ENCODE measurements around the gene CALN1. TPM values are rescaled to one million over a fixed set of nuclear protein-coding genes. Genes with fewer than 3 reads are reported as not detected.

CALN1 gene
- total RNA-seq, 6 experiments from 2014 or later, result 0.06 to 0.98 (median 0.34) TPM

DNA sequence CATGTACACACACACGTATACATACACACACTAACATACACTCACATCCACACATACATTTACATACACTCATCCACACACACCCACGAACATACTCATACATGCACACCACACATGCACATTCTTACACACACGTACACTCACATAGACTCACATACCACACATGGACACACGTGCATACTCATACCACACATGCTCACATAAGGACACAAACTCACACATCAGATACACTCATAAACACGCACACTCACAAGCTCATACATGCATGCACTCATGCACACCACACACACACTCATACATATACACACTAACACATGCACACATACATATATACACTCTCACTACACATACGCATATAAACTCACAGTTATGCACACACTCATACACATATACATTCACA, 1.2 kb upstream of the CALN1 start:
- WGBS (ENCODE audit: insufficient coverage, low coverage, low lambda C conversion rate, missing lambda C conversion rate), result 85% methylated on average over 6 of the region's 6 CpGs
- Histone ChIP-seq H3K36me3 (no peaks in the 10 kb centered on the region), H3K4me1 (no peaks in the 10 kb centered on the region), H3K4me3 (no peak overlapping the region), H3K27me3 (no peaks in the 10 kb centered on the region), H3K9me3 (no peaks in the 10 kb centered on the region), H3K27ac (no peak overlapping the region)
- TF ChIP-seq CTCF (IDR thresholded peaks at IDR 0.05), result no peak
- no peak for TF ChIP-seq POLR2A (IDR thresholded peaks at IDR 0.05)
- no peak for DNase-seq
- no peak for ATAC-seq
- intact Hi-C loops (cut with DNase I), result no loop called here

DNA sequence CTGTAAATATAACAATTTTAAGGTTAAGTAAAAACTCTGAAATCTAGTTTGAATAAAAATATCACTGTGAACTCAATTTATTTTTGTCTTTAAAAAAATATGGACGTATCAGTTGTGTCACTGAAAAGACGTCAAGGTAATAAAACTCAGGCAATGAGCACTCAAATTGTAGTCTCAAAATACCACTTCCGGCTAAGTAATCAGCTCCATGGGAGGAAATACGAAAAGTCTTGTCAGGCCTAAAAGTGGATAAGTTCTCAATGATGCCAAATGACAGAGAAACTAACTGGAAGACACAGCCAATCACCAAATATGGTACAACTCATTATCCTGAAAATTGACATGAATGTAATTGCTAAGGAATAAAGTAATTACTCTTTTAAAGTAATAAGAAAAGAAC, 719 bp downstream of the CALN1 start:
- H3K9me3 ChIP-seq, result no peaks in the 10 kb centered on the region
- no peaks in the 10 kb centered on the region for H3K27me3 ChIP-seq
- H3K36me3 ChIP-seq, result no peaks in the 10 kb centered on the region
- WGBS (ENCODE audit: insufficient coverage, low coverage, low lambda C conversion rate, missing lambda C conversion rate), result 54% methylated on average over 4 of the region's 4 CpGs
- ATAC-seq (no peak), DNase-seq (no peak)
- H3K27ac ChIP-seq, result no peak overlapping the region
- TF ChIP-seq CTCF (IDR thresholded peaks at IDR 0.05), result no peak
- no peak for TF ChIP-seq POLR2A (IDR thresholded peaks at IDR 0.05)
- no peaks in the 10 kb centered on the region for H3K4me1 ChIP-seq
- no peak overlapping the region for H3K4me3 ChIP-seq
- intact Hi-C loops (cut with DNase I), result no loop called here

- H3K36me3 ChIP-seq, result no peaks in the 10 kb centered on the region
- TF ChIP-seq CTCF (IDR thresholded peaks at IDR 0.05), result no peak
- TF ChIP-seq POLR2A (IDR thresholded peaks at IDR 0.05), result no peak
- intact Hi-C loops (cut with DNase I), result no loop called here
- WGBS (ENCODE audit: insufficient coverage, low coverage, low lambda C conversion rate, missing lambda C conversion rate), result 28% methylated on average over 3 of the region's 3 CpGs
- no peaks in the 10 kb centered on the region for H3K27me3 ChIP-seq
- no peak overlapping the region for H3K4me3 ChIP-seq
- DNase-seq, result no peak
- no peak overlapping the region for H3K27ac ChIP-seq
- H3K4me1 ChIP-seq, result no peaks in the 10 kb centered on the region
- H3K9me3 ChIP-seq, result no peaks in the 10 kb centered on the region
- ATAC-seq, result no peak
Measured at GRCh38 chr7:72409638-72410015, 2.5 kb downstream of the CALN1 start.

DNA sequence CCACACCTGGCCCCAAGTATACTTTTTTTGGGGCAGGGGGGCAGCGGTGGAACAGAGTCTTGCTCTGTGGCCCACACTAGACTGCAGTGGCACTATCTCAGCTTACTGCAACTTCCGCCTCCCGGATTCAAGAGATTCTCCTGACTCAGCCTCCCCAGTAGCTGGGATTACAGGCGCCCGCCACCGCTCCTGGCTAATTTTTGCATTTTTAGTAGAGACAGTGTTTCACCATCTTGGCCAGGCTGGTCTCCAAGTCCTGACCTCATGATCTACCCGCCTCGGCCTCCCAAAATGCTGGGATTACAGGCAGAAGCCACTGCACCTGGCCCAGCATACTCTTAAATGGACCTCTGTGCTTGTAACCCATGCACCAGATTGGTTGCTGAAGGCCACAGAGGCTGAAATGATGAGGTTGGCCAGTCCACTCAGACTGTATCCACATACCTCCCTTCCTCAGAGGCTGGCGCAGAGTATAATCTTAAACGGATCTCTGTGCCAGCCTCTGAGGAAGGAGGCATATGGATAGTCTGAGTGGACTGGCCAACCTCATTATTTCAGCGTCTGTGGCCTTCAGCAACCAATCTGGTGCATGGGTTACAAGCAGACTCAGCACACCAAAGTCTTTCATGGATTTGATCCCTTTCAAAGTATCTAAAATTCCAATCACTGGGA, 3.0 kb downstream of the CALN1 start:
- ATAC-seq (no peak), DNase-seq (no peak)
- no peaks in the 10 kb centered on the region for H3K36me3 ChIP-seq
- WGBS (ENCODE audit: insufficient coverage, low coverage, low lambda C conversion rate, missing lambda C conversion rate), result 60% methylated on average over 3 of the region's 11 CpGs
- H3K9me3 ChIP-seq, result no peaks in the 10 kb centered on the region
- intact Hi-C loops (cut with DNase I), result no loop called here
- no peak overlapping the region for H3K4me3 ChIP-seq
- H3K27ac ChIP-seq, result no peak overlapping the region
- TF ChIP-seq CTCF (IDR thresholded peaks at IDR 0.05), result no peak
- no peak for TF ChIP-seq POLR2A (IDR thresholded peaks at IDR 0.05)
- H3K27me3 ChIP-seq, result no peaks in the 10 kb centered on the region
- no peaks in the 10 kb centered on the region for H3K4me1 ChIP-seq
